Measurements from ENCODE around the gene CCDC112.

- TF ChIP-seq CTCF (IDR thresholded peaks at IDR 0.05): no peak
- no peak for TF ChIP-seq ZFX (IDR thresholded peaks at IDR 0.05; ENCODE audit: borderline replicate concordance)
Observed at GRCh38 chr5:115297031-115297430, 577 bp upstream of the CCDC112 start.

All from 22Rv1 (cell line).